B cell (primary cell): Measurements from ENCODE around the gene SORT1. TPM values are rescaled to one million over a fixed set of nuclear protein-coding genes. Genes with fewer than 3 reads are reported as not detected.

ENCODE experiments used
- ATAC-seq: fragments of 200-7000 bp; cut with Tn5 transposase; one replicate; pipeline ENCODE4 v1.10.0; 2021; ENCODE audit warnings: low read depth, mild to moderate bottlenecking, moderate number of reproducible peaks, moderate library complexity
- CTCF ChIA-PET: fragments of 350-600 bp; sonication (Branson Sonifier 250); formaldehyde crosslinking; loops from one replicate; lab custom pipeline; 2021; ENCODE audit warnings: antibody characterized with exemption, inconsistent platforms; lab: Charles Lee
- POLR2A ChIA-PET: fragments of 350-600 bp; sonication (Branson Sonifier 250); formaldehyde crosslinking; loops from one replicate; lab custom pipeline; 2021; ENCODE audit warnings: antibody characterized with exemption; lab: Charles Lee
- DNase-seq: peaks from one replicate; pipeline ENCODE4 v3.0.0; 2013
- H2AFZ ChIP-seq: 2 replicates; pipeline ENCODE4 v1.6.1; 2012; ENCODE audit warnings: mild to moderate bottlenecking, low read depth, low read length; ENCODE audit not compliant: insufficient read depth, poor library complexity, severe bottlenecking
- H3K27ac ChIP-seq, 2 donors: 1 replicate in 1 of 2; 2 replicates in 1 of 2; pipeline ENCODE4 v1.5.1; 2012 to 2013; ENCODE audit warnings: low read length in 2 of 2, mild to moderate bottlenecking in 2 of 2, moderate library complexity in 1 of 2
- H3K27me3 ChIP-seq, 4 experiments: fragments of 200-600 bp in 1 of 4; sonication (generic) in 1 of 4; replicated peaks in 1 of 4; 1 replicate in 2 of 4; 2 replicates in 2 of 4; pipeline versions ENCODE4 v1.6.1 to v1.7.0; 2013 to 2016; ENCODE audit warnings: low read length in 3 of 4, mild to moderate bottlenecking in 2 of 4, mixed read lengths in 1 of 4, moderate library complexity in 1 of 4; ENCODE audit not compliant: insufficient read depth in 4 of 4, control insufficient read depth in 3 of 4; ENCODE audit errors: control extremely low read depth in 1 of 4
- H3K36me3 ChIP-seq, 2 experiments: replicated peaks in 1 of 2; 1 replicate in 1 of 2; 2 replicates in 1 of 2; pipeline versions ENCODE4 v1.6.1 to v1.7.1; 2013; ENCODE audit warnings: low read length in 1 of 2; ENCODE audit not compliant: insufficient read depth in 2 of 2, control insufficient read depth in 1 of 2; ENCODE audit errors: control extremely low read depth in 1 of 2, extremely low read depth in 1 of 2
- H3K4me1 ChIP-seq, 2 donors: fragments of 200-600 bp in 1 of 2; sonication (generic) in 1 of 2; 1 replicate in 1 of 2; 2 replicates in 1 of 2; pipeline versions ENCODE4 v1.5.1 to v1.6.1; 2013 to 2017; ENCODE audit warnings: low read length in 2 of 2; ENCODE audit not compliant: control insufficient read depth in 2 of 2, insufficient read depth in 2 of 2
- H3K4me2 ChIP-seq: replicated peaks from 2 replicates; pipeline ENCODE3; 2012; ENCODE audit warnings: mild to moderate bottlenecking, low read depth, low read length; ENCODE audit not compliant: poor library complexity, severe bottlenecking
- H3K4me3 ChIP-seq, 5 experiments: fragments of 200-600 bp in 1 of 5; sonication (generic) in 1 of 5; 1 replicate in 3 of 5; 2 replicates in 2 of 5; pipeline versions ENCODE4 v1.5.1 to v1.7.0; 2011 to 2016; ENCODE audit warnings: low read length in 4 of 5, mild to moderate bottlenecking in 4 of 5, low read depth in 2 of 5, control low read depth in 1 of 5, moderate library complexity in 1 of 5; ENCODE audit not compliant: insufficient read depth in 1 of 5; ENCODE audit errors: control extremely low read depth in 1 of 5, extremely low read depth in 1 of 5
- H3K79me2 ChIP-seq: fragments of 200-600 bp; sonication (generic); one replicate; pipeline ENCODE4 v1.6.0; 2016; ENCODE audit warnings: low read length; ENCODE audit not compliant: control insufficient read depth, insufficient read depth
- H3K9ac ChIP-seq: fragments of 200-600 bp; sonication (generic); 2 replicates; pipeline ENCODE4 v1.6.1; 2017; ENCODE audit warnings: mild to moderate bottlenecking, low read length, moderate library complexity
- H3K9me3 ChIP-seq, 3 donors: one replicate each; pipeline versions ENCODE4 v1.6.1 to v1.7.1; 2013; ENCODE audit warnings: low read length in 2 of 3; ENCODE audit not compliant: control insufficient read depth in 2 of 3, insufficient read depth in 1 of 3; ENCODE audit errors: control extremely low read depth in 1 of 3
- H4K20me1 ChIP-seq: 2 replicates; pipeline ENCODE4 v1.6.0; 2012; ENCODE audit warnings: mild to moderate bottlenecking, low read length; ENCODE audit not compliant: insufficient read depth, control insufficient read depth, poor library complexity, severe bottlenecking
- H3K27ac Mint-ChIP-seq: one replicate; pipeline ENCODE4 v1.8.0; 2021; ENCODE audit warnings: mixed read lengths
- H3K27me3 Mint-ChIP-seq: one replicate; pipeline ENCODE4 v1.8.0; 2021; ENCODE audit warnings: mixed read lengths
- H3K4me1 Mint-ChIP-seq: one replicate; pipeline ENCODE4 v1.8.0; 2021; ENCODE audit warnings: mixed read lengths
- H3K4me3 Mint-ChIP-seq: one replicate; pipeline ENCODE4 v1.8.0; 2021; ENCODE audit warnings: mixed read lengths
- H3K9me3 Mint-ChIP-seq: one replicate; pipeline ENCODE4 v1.8.0; 2022; ENCODE audit warnings: mixed read lengths; ENCODE audit not compliant: insufficient read depth
- CTCF ChIP-seq: fragments of 200-600 bp; IDR thresholded peaks from one replicate; pipeline ENCODE4 v1.8.0; 2022; ENCODE audit warnings: antibody characterized with exemption, mild to moderate bottlenecking
- EZH2 ChIP-seq: IDR thresholded peaks from 2 replicates; pipeline ENCODE4 v1.6.1; 2012; ENCODE audit warnings: borderline replicate concordance, low read depth, mild to moderate bottlenecking, moderate library complexity, low read length; ENCODE audit not compliant: insufficient read depth, poor library complexity, severe bottlenecking
- WGBS: methylation state at CpG from one replicate; pipeline ENCODE4 v1.1.5; 2013; ENCODE audit warnings: missing lambda C conversion rate; ENCODE audit not compliant: insufficient coverage; 5-methylcytosine and 5-hydroxymethylcytosine counted together
- intact Hi-C: fragments of 100-400 bp; cut with micrococcal nuclease; formaldehyde crosslinking; loops from one replicate; pipeline ENCODE4 v1.10.0; 2022
- polyA plus RNA-seq: library from polyadenylated mRNA; depleted of rRNA; stranded (reverse); fragments of >200 nt; gene quantifications from 2 replicates; pipeline ENCODE4 v1.2.3, GENCODE V29; 2012
- total RNA-seq, 2 donors: library from RNA; stranded (reverse); fragments of 120-200 nt in 1 of 2; gene quantifications; 1 replicate in 1 of 2; 2 replicates in 1 of 2; pipeline versions ENCODE4 v1.2.3 to v1.2.4, GENCODE V29; 2013 to 2022

The SORT1 gene
- total and polyA plus RNA-seq, 2 donors (not counting 1 experiment from before 2014, with no cell fraction given): 0.13 to 0.25 TPM

- no peak overlapping the region for H3K9ac ChIP-seq
- H3K27me3 Mint-ChIP-seq: peaks cover 15% of the 10 kb centered on the region
- peaks cover 0 to 40% (median 12%) of the 10 kb centered on the region in 4 experiments for H3K27me3 ChIP-seq
- no peak overlapping the region for H3K4me2 ChIP-seq
- TF ChIP-seq CTCF (no peak), EZH2 (no peak)
- WGBS: 93% methylated on average over 20 of the region's 20 CpGs
- peaks cover 10% of the 10 kb centered on the region for H3K4me1 Mint-ChIP-seq
- DNase-seq (no peak), ATAC-seq (no peak)
- H3K4me1 ChIP-seq: peaks cover 11 to 14% of the 10 kb centered on the region in 2 donors
- H3K9me3 Mint-ChIP-seq: no peaks in the 10 kb centered on the region
- H3K79me2 ChIP-seq: no peaks in the 10 kb centered on the region
- H2AFZ ChIP-seq: no peak overlapping the region
- H3K36me3 ChIP-seq: no peaks in the 10 kb centered on the region
- no peak overlapping the region for H3K27ac Mint-ChIP-seq
- no peak overlapping the region for H3K4me3 Mint-ChIP-seq
- peaks cover 0 to 3% (median 0%) of the 10 kb centered on the region in 3 donors for H3K9me3 ChIP-seq
- POLR2A ChIA-PET: no interaction called here
- H3K4me3 ChIP-seq: no peak overlapping the region
- CTCF ChIA-PET: no interaction called here
- intact Hi-C loops: no loop called here
- H3K27ac ChIP-seq: no peak overlapping the region
- no peaks in the 10 kb centered on the region for H4K20me1 ChIP-seq
Observed at GRCh38 chr1:109299558-109300343, 98.0 kb downstream of the SORT1 start.
